SW 1271 (cell line): Measurements from ENCODE around the gene SKAP1.
"Not testable (repeated sequence)": the region's sequence is repeated elsewhere in the genome, so short reads cannot be mapped to it uniquely, and the experiment has no call there.

ENCODE experiments used
- DNase-seq, 2 experiments: peaks; one replicate each; lab custom pipeline; 2025; lab: John Stamatoyannopoulos, UW

SKAP1 gene

GRCh38 chr17:48449335-48449734, 19.3 kb upstream of the SKAP1 start:
- DNase-seq = not testable (repeated sequence)

- DNase-seq = no peak
Observed at GRCh38 chr17:48445248-48445620, 15.2 kb upstream of the SKAP1 start.

GRCh38 chr17:48444516-48445247, 14.7 kb upstream of the SKAP1 start:
- no peak for DNase-seq

GRCh38 chr17:48443712-48444111, 13.7 kb upstream of the SKAP1 start:
- no peak for DNase-seq

- DNase-seq = no peak
Observed at GRCh38 chr17:48442819-48443218, 12.8 kb upstream of the SKAP1 start.

- no peak for DNase-seq
Observed at GRCh38 chr17:48441862-48442261, 11.8 kb upstream of the SKAP1 start.

- DNase-seq = no peak
Observed at GRCh38 chr17:48441231-48441711, 11.3 kb upstream of the SKAP1 start.

- no peak for DNase-seq
Observed at GRCh38 chr17:48440669-48441068, 10.7 kb upstream of the SKAP1 start.

- no peak for DNase-seq
Observed at GRCh38 chr17:48439875-48440505, 10.0 kb upstream of the SKAP1 start.

- no peak for DNase-seq
Observed at GRCh38 chr17:48439110-48439850, 9.3 kb upstream of the SKAP1 start.

- no peak for DNase-seq
Observed at GRCh38 chr17:48438516-48439061, 8.6 kb upstream of the SKAP1 start.

- no peak for DNase-seq
Observed at GRCh38 chr17:48433896-48434295, 3.9 kb upstream of the SKAP1 start.

- DNase-seq = no peak
Observed at GRCh38 chr17:48432820-48433775, 3.1 kb upstream of the SKAP1 start.

- no peak for DNase-seq
Observed at GRCh38 chr17:48429156-48429555, 858 bp downstream of the SKAP1 start.

GRCh38 chr17:48427598-48427997, 2.4 kb downstream of the SKAP1 start:
- no peak for DNase-seq

GRCh38 chr17:48426761-48427500, 3.1 kb downstream of the SKAP1 start:
- DNase-seq = no peak

- DNase-seq = no peak
Observed at GRCh38 chr17:48426019-48426665, 3.9 kb downstream of the SKAP1 start.

- DNase-seq = not testable (repeated sequence)
Observed at GRCh38 chr17:48422060-48422459, 8.0 kb downstream of the SKAP1 start.

GRCh38 chr17:48420823-48421222, 9.2 kb downstream of the SKAP1 start:
- DNase-seq = no peak

GRCh38 chr17:48416971-48417370, 13.0 kb downstream of the SKAP1 start:
- DNase-seq = no peak
